Panc1 (cell line): ENCODE data around the gene FAM120B. TPM values are rescaled to one million over a fixed set of nuclear protein-coding genes. Genes with fewer than 3 reads are reported as not detected.

Experiments
- ATAC-seq: fragments of 200-7000 bp; cut with Tn5 transposase; 2 replicates; pipeline ENCODE4 v1.9.1; 2020; ENCODE audit warnings: mild to moderate bottlenecking, moderate library complexity
- BruUV-seq: library from RNA; stranded (reverse); fragments of 400-500 nt; replicated peaks from 2 replicates; lab custom pipeline; 2021; lab: Mats Ljungman, UMichigan
- CTCF ChIA-PET: fragments of 300-600 bp; sonication (Branson Sonifier 250); formaldehyde crosslinking; loops from one replicate; lab custom pipeline; 2022; ENCODE audit warnings: antibody characterized with exemption; lab: Charles Lee
- POLR2A ChIA-PET: fragments of 300-600 bp; sonication (Branson Sonifier 250); formaldehyde crosslinking; loops from one replicate; lab custom pipeline; 2022; ENCODE audit warnings: antibody characterized with exemption; lab: Charles Lee
- DNase-seq: peaks from one replicate; pipeline ENCODE4 v3.0.0-alpha.2; 2010; ENCODE audit warnings: low read depth, low spot score
- H3K27ac ChIP-seq: 2 replicates; pipeline ENCODE4 v1.5.1; 2011; ENCODE audit warnings: mild to moderate bottlenecking, low read length, inconsistent platforms
- H3K27me3 ChIP-seq: fragments of 200-500 bp; sonication (Bioruptor generic); 2 replicates; pipeline ENCODE4 v1.6.0; 2014; ENCODE audit warnings: low read length, inconsistent platforms; ENCODE audit not compliant: control insufficient read depth, insufficient read depth
- H3K36me3 ChIP-seq: fragments of 200-500 bp; sonication (Bioruptor generic); 2 replicates; pipeline ENCODE4 v1.5.1; 2014; ENCODE audit warnings: inconsistent platforms, mild to moderate bottlenecking, low read length, moderate library complexity; ENCODE audit not compliant: control insufficient read depth, insufficient read depth
- H3K4me1 ChIP-seq: 2 replicates; pipeline ENCODE4 v1.5.1; 2011; ENCODE audit warnings: inconsistent platforms, mild to moderate bottlenecking, low read length, moderate library complexity; ENCODE audit not compliant: control insufficient read depth, insufficient read depth
- H3K4me3 ChIP-seq, 2 experiments: 2 replicates each; pipeline ENCODE4 v1.5.1; 2011 to 2012; ENCODE audit warnings: low read depth in 2 of 2, low read length in 2 of 2, mild to moderate bottlenecking in 2 of 2, inconsistent platforms in 1 of 2, moderate library complexity in 1 of 2
- H3K9me3 ChIP-seq: fragments of 200-500 bp; sonication (Bioruptor generic); 2 replicates; pipeline ENCODE4 v1.5.1; 2014; ENCODE audit warnings: low read depth, mild to moderate bottlenecking, inconsistent platforms, low read length, moderate library complexity; ENCODE audit not compliant: control insufficient read depth, insufficient read depth
- POLR2AphosphoS5 ChIP-seq: IDR thresholded peaks from 2 replicates; pipeline ENCODE4 v1.6.1; 2012; ENCODE audit warnings: mild to moderate bottlenecking, low read depth, low read length, moderate library complexity
- SIN3A ChIP-seq: IDR thresholded peaks from 2 replicates; pipeline ENCODE4 v1.6.1; 2012; ENCODE audit warnings: low read depth, mild to moderate bottlenecking, low read length, moderate library complexity, borderline replicate concordance; ENCODE audit not compliant: insufficient read depth
- TCF7L2 ChIP-seq: IDR thresholded peaks from 2 replicates; pipeline ENCODE4 v1.6.1; 2011; ENCODE audit warnings: mild to moderate bottlenecking, low read depth, low read length, inconsistent platforms
- in situ Hi-C: cut with HindIII; loops from 2 replicates; pipeline ENCODE4 v1.10.0; 2016; ENCODE audit warnings: low sequenced_read_pairs, low pct_unique_long_range_greater_than_20kb
- intact Hi-C: fragments of 100-400 bp; cut with micrococcal nuclease; formaldehyde crosslinking; loops from one replicate; pipeline ENCODE4 v1.10.0; 2022; ENCODE audit not compliant: unreplicated experiment
- total RNA-seq: library from RNA; stranded (reverse); gene quantifications from one replicate; pipeline ENCODE4 v1.2.1, GENCODE V29; 2021; ENCODE audit not compliant: unreplicated experiment
- TF ChIP-seq, protein P1 (sequence below): fragments of 450-650 bp; IDR thresholded peaks from 2 replicates; pipeline ENCODE4 v1.5.1; 2017; ENCODE audit warnings: mild to moderate bottlenecking
- TF ChIP-seq, protein P2 (sequence below), 2 experiments: IDR thresholded peaks; 2 replicates each; pipeline ENCODE4 v1.6.1; 2011 to 2012; ENCODE audit warnings: low read depth in 2 of 2, control low read depth in 1 of 2, low read length in 1 of 2, mild to moderate bottlenecking in 1 of 2, moderate library complexity in 1 of 2; ENCODE audit not compliant: insufficient read depth in 1 of 2

Gene FAM120B
- total RNA-seq, 1 experiment from 2014 or later = 38.0 TPM

DNA sequence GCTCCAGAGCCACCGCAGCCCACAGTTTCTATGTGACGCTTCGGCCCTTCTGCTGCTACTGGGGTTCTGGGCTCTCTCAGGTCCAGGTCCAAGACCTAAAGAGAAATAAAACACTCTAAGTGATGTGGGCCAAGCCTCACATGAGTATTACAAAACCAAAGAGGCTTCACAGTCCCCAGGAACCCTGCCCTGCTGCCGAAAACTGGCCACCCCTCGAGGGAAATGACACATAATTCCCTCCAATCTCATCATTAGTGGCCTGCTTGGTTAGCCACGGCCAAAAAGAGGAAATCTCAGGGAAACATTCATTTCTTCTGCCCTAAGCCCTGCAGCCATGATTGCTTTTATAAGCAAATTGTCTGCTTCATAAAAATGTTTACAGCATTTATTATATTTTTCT is 48.2 kb upstream of the FAM120B start:
- Histone ChIP-seq H3K27me3 (peaks cover 4% of the 10 kb centered on the region), H3K4me3 (no peak overlapping the region), H3K4me1 (no peaks in the 10 kb centered on the region), H3K36me3 (no peaks in the 10 kb centered on the region), H3K9me3 (no peaks in the 10 kb centered on the region), H3K27ac (no peak overlapping the region)
- TF ChIP-seq TCF7L2 (no peak), SIN3A (no peak), POLR2AphosphoS5 (no peak)
- TF ChIP-seq, protein P1, sequence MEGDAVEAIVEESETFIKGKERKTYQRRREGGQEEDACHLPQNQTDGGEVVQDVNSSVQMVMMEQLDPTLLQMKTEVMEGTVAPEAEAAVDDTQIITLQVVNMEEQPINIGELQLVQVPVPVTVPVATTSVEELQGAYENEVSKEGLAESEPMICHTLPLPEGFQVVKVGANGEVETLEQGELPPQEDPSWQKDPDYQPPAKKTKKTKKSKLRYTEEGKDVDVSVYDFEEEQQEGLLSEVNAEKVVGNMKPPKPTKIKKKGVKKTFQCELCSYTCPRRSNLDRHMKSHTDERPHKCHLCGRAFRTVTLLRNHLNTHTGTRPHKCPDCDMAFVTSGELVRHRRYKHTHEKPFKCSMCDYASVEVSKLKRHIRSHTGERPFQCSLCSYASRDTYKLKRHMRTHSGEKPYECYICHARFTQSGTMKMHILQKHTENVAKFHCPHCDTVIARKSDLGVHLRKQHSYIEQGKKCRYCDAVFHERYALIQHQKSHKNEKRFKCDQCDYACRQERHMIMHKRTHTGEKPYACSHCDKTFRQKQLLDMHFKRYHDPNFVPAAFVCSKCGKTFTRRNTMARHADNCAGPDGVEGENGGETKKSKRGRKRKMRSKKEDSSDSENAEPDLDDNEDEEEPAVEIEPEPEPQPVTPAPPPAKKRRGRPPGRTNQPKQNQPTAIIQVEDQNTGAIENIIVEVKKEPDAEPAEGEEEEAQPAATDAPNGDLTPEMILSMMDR = no peak
- TF ChIP-seq, protein P2, sequence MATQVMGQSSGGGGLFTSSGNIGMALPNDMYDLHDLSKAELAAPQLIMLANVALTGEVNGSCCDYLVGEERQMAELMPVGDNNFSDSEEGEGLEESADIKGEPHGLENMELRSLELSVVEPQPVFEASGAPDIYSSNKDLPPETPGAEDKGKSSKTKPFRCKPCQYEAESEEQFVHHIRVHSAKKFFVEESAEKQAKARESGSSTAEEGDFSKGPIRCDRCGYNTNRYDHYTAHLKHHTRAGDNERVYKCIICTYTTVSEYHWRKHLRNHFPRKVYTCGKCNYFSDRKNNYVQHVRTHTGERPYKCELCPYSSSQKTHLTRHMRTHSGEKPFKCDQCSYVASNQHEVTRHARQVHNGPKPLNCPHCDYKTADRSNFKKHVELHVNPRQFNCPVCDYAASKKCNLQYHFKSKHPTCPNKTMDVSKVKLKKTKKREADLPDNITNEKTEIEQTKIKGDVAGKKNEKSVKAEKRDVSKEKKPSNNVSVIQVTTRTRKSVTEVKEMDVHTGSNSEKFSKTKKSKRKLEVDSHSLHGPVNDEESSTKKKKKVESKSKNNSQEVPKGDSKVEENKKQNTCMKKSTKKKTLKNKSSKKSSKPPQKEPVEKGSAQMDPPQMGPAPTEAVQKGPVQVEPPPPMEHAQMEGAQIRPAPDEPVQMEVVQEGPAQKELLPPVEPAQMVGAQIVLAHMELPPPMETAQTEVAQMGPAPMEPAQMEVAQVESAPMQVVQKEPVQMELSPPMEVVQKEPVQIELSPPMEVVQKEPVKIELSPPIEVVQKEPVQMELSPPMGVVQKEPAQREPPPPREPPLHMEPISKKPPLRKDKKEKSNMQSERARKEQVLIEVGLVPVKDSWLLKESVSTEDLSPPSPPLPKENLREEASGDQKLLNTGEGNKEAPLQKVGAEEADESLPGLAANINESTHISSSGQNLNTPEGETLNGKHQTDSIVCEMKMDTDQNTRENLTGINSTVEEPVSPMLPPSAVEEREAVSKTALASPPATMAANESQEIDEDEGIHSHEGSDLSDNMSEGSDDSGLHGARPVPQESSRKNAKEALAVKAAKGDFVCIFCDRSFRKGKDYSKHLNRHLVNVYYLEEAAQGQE (IDR thresholded peaks at IDR 0.05; ENCODE audit: insufficient read depth in 1 of 2, low read depth in 2 of 2, low read length in 1 of 2) = no peak
- ChIA-PET POLR2A (no interaction called here), CTCF (interaction anchor here (1.0 kb wide), 1 partner anchor 10 kb away, joined by 3 read pairs; no protein-coding TSS in a partner anchor)
- DNase-seq (no peak), ATAC-seq (no peak)
- intact Hi-C loops (no loop called here), in situ Hi-C loops (no loop called here)
- no TSS peak for BruUV-seq

GRCh38 chr6:170259278-170259677 is 47.3 kb upstream of the FAM120B start:
- CTCF ChIA-PET = no interaction called here
- intact Hi-C loops = no loop called here
- no peaks in the 10 kb centered on the region for H3K36me3 ChIP-seq
- no TSS peak for BruUV-seq
- no peak for TF ChIP-seq POLR2AphosphoS5
- TF ChIP-seq TCF7L2 = no peak
- TF ChIP-seq, protein P2 (IDR thresholded peaks at IDR 0.05; ENCODE audit: insufficient read depth in 1 of 2, low read depth in 2 of 2, low read length in 1 of 2) = no peak
- TF ChIP-seq SIN3A = no peak
- TF ChIP-seq, protein P1 = no peak
- no peaks in the 10 kb centered on the region for H3K4me1 ChIP-seq
- no peaks in the 10 kb centered on the region for H3K9me3 ChIP-seq
- POLR2A ChIA-PET = no interaction called here
- in situ Hi-C loops = no loop called here
- H3K27me3 ChIP-seq = no peaks in the 10 kb centered on the region; the same call in 1 of the 2 replicates
- DNase-seq = no peak
- no peak overlapping the region for H3K4me3 ChIP-seq
- no peak overlapping the region for H3K27ac ChIP-seq
- no peak for ATAC-seq
